NCI-H2196 (cell line): ENCODE measurements around the gene GSTM3.
"Not testable (repeated sequence)": the region's sequence is repeated elsewhere in the genome, so short reads cannot be mapped to it uniquely, and the experiment has no call there.

Experiments
- DNase-seq: peaks from one replicate; lab custom pipeline; 2025; ENCODE audit not compliant: unreplicated experiment; lab: John Stamatoyannopoulos, UW

Gene GSTM3

GRCh38 chr1:109728870-109729269, 12.0 kb downstream of the GSTM3 start:
- no peak for DNase-seq

- DNase-seq, result no peak
These were observed 14.0 kb downstream of the GSTM3 start for GRCh38 chr1:109726728-109727373.

- DNase-seq, result no peak
These were observed 14.8 kb downstream of the GSTM3 start for GRCh38 chr1:109726007-109726406.

- no peak for DNase-seq
These were observed 15.3 kb downstream of the GSTM3 start for GRCh38 chr1:109725510-109725909.

- DNase-seq, result no peak
These were observed 15.9 kb downstream of the GSTM3 start for GRCh38 chr1:109724933-109725332.

GRCh38 chr1:109722908-109723691, 17.7 kb downstream of the GSTM3 start:
- no peak for DNase-seq

GRCh38 chr1:109721971-109722370, 18.9 kb downstream of the GSTM3 start:
- no peak for DNase-seq

GRCh38 chr1:109721042-109721441, 19.8 kb downstream of the GSTM3 start:
- DNase-seq, result no peak

GRCh38 chr1:109719337-109719837, 21.5 kb downstream of the GSTM3 start:
- DNase-seq, result no peak

- DNase-seq, result no peak
These were observed 22.3 kb downstream of the GSTM3 start for GRCh38 chr1:109718495-109718894.

GRCh38 chr1:109717729-109718128, 23.1 kb downstream of the GSTM3 start:
- DNase-seq, result no peak

- no peak for DNase-seq
These were observed 24.2 kb downstream of the GSTM3 start for GRCh38 chr1:109716570-109717090.

- DNase-seq, result no peak
These were observed 24.7 kb downstream of the GSTM3 start for GRCh38 chr1:109716121-109716520.

- DNase-seq, result no peak
These were observed 26.0 kb downstream of the GSTM3 start for GRCh38 chr1:109714661-109715372.

GRCh38 chr1:109713636-109714035, 27.2 kb downstream of the GSTM3 start:
- no peak for DNase-seq

GRCh38 chr1:109712321-109712864, 28.4 kb downstream of the GSTM3 start:
- no peak for DNase-seq

- DNase-seq, result not testable (repeated sequence)
These were observed 29.1 kb downstream of the GSTM3 start, which contains the start of gene GSTM5 for GRCh38 chr1:109711593-109712320. GSTM5 (plus strand) TSS chr1:109712251; CDS start chr1:109712313, 62 bp downstream.

GRCh38 chr1:109709822-109710221, 31.0 kb downstream of the GSTM3 start:
- DNase-seq, result not testable (repeated sequence)

- not testable (repeated sequence) for DNase-seq
These were observed 31.9 kb downstream of the GSTM3 start for GRCh38 chr1:109708949-109709348.

GRCh38 chr1:109705411-109705810, 35.4 kb downstream of the GSTM3 start:
- DNase-seq, result no peak
